ENCODE data around the gene CREG2. TPM values are rescaled to one million over a fixed set of nuclear protein-coding genes. Genes with fewer than 3 reads are reported as not detected.

The CREG2 gene
- total RNA-seq, 1 experiment from 2014 or later = 12.3 TPM

- Histone ChIP-seq H3K9me3 (ENCODE audit: insufficient read depth, low read depth) (no peaks in the 10 kb centered on the region), H3K36me3 (ENCODE audit: low read depth) (peaks cover 52% of the 10 kb centered on the region), H3K27ac (0 out of 2 replicates have a peak overlapping the region, but pooled peaks have one; percentile 13), H3K9me2 (ENCODE audit: insufficient read depth) (no peaks in the 10 kb centered on the region), H3F3A (ENCODE audit: insufficient read depth, low read depth) (peaks cover 43% of the 10 kb centered on the region), H3K4me2 (peak overlapping the region; percentile 9; the same call in 1 of the 2 replicates), H3K79me2 (ENCODE audit: low read depth) (peaks cover 99% of the 10 kb centered on the region), H3K4me3 (no peak overlapping the region), H2AFZ (no peak overlapping the region), H3K4me1 (replicated peaks; ENCODE audit: insufficient read depth) (peaks cover 17% of the 10 kb centered on the region; the same call in 1 of the 2 replicates), H4K20me1 (ENCODE audit: insufficient read depth) (peaks cover 84% of the 10 kb centered on the region), H3K27me3 (ENCODE audit: insufficient read depth, low read depth) (no peaks in the 10 kb centered on the region)
- BruUV-seq (replicated peaks) = no TSS peak
- ChIA-PET POLR2A (ENCODE audit: unreplicated experiment) (no interaction called here), CTCF (no interaction called here)
- intact Hi-C loops (cut with micrococcal nuclease; ENCODE audit: unreplicated experiment) = no loop called here
- TF ChIP-seq CTCF (conservative IDR thresholded peaks at IDR 0.05) (no peak), EZH2 (IDR thresholded peaks at IDR 0.05; ENCODE audit: low read depth) (no peak)
- no peak for DNase-seq
These were observed 90.9 kb downstream of the CREG2 start for GRCh38 chr2:101296371-101296770.

- Histone ChIP-seq H3F3A (ENCODE audit: insufficient read depth, low read depth) (peaks cover 46% of the 10 kb centered on the region), H2AFZ (no peak overlapping the region), H3K79me2 (ENCODE audit: low read depth) (peaks cover 97% of the 10 kb centered on the region), H3K4me2 (peak overlapping the region; percentile 9; the same call in 1 of the 2 replicates), H3K9me3 (ENCODE audit: insufficient read depth, low read depth) (no peaks in the 10 kb centered on the region), H3K27ac (0 out of 2 replicates have a peak overlapping the region, but pooled peaks have one; percentile 13), H3K9me2 (ENCODE audit: insufficient read depth) (no peaks in the 10 kb centered on the region), H3K36me3 (ENCODE audit: low read depth) (peaks cover 54% of the 10 kb centered on the region), H3K27me3 (ENCODE audit: insufficient read depth, low read depth) (no peaks in the 10 kb centered on the region), H3K4me3 (no peak overlapping the region), H3K4me1 (replicated peaks; ENCODE audit: insufficient read depth) (0 out of 2 replicates have a peak, but pooled peaks cover 15% of the 10 kb centered on the region), H4K20me1 (ENCODE audit: insufficient read depth) (peaks cover 79% of the 10 kb centered on the region)
- CTCF ChIA-PET = no interaction called here
- TF ChIP-seq EZH2 (IDR thresholded peaks at IDR 0.05; ENCODE audit: low read depth) (no peak), CTCF (conservative IDR thresholded peaks at IDR 0.05) (no peak)
- no TSS peak for BruUV-seq (replicated peaks)
- intact Hi-C loops (cut with micrococcal nuclease; ENCODE audit: unreplicated experiment) = no loop called here
- no peak for DNase-seq
- POLR2A ChIA-PET (ENCODE audit: unreplicated experiment) = interaction anchor here (0.7 kb wide), 1 partner anchor 66 kb away, joined by 3 read pairs; no protein-coding TSS in a partner anchor
These were observed 91.4 kb downstream of the CREG2 start for GRCh38 chr2:101295895-101296294.

Small RNAs within 50 kb of the gene (microRNA-seq; reads per million reads assigned to microRNA genes)
- gene MIR5696 (ENCODE audit: borderline number of aligned reads, borderline replicate concordance) = not detected

Other genes starting within 250 kb of the CREG2 start
- gene TBC1D8, start 236.1 kb downstream of the CREG2 start, total RNA-seq (2021) = 25.2 and 25.3 TPM in 2 replicates
- 39.0 and 60.6 TPM in 2 replicates for gene CNOT11, start 134.6 kb downstream of the CREG2 start, total RNA-seq (2021)
- 58.6 and 71.6 TPM in 2 replicates for gene RNF149, start 78.8 kb downstream of the CREG2 start, total RNA-seq (2021)
- gene RFX8, start 87.6 kb upstream of the CREG2 start, total RNA-seq (2021) = not detected in 2 replicates